Osteoblast (primary cell): ENCODE results near the gene PPY. TPM values are rescaled to one million over a fixed set of nuclear protein-coding genes. Genes with fewer than 3 reads are reported as not detected.
"Not testable (repeated sequence)": the region's sequence is repeated elsewhere in the genome, so short reads cannot be mapped to it uniquely, and the experiment has no call there.

Experiments
- DNase-seq: peaks from one replicate; pipeline ENCODE4 v3.0.0; 2011; ENCODE audit warnings: low spot score, mixed read lengths; ENCODE audit not compliant: insufficient read length; ENCODE audit errors: missing footprints
- H2AFZ ChIP-seq: 2 replicates; pipeline ENCODE4 v1.6.0; 2011; ENCODE audit warnings: mild to moderate bottlenecking, low read length
- H3K27ac ChIP-seq: 2 replicates; pipeline ENCODE4 v1.5.1; 2011; ENCODE audit warnings: mild to moderate bottlenecking, low read depth, low read length, moderate library complexity
- H3K27me3 ChIP-seq: 2 replicates; pipeline ENCODE4 v1.6.0; 2012; ENCODE audit warnings: mild to moderate bottlenecking, control low read depth, inconsistent platforms, low read length, moderate library complexity; ENCODE audit not compliant: insufficient read depth
- H3K36me3 ChIP-seq: 2 replicates; pipeline ENCODE4 v1.5.1; 2011; ENCODE audit warnings: mild to moderate bottlenecking, low read length, control low read depth, moderate library complexity; ENCODE audit not compliant: insufficient read depth
- H3K4me1 ChIP-seq: 2 replicates; pipeline ENCODE4 v1.5.1; 2011; ENCODE audit warnings: mild to moderate bottlenecking, low read length, control low read depth, moderate library complexity; ENCODE audit not compliant: insufficient read depth
- H3K4me2 ChIP-seq: 2 replicates; pipeline ENCODE4 v1.6.0; 2011; ENCODE audit warnings: mild to moderate bottlenecking, low read length; ENCODE audit not compliant: insufficient read depth
- H3K4me3 ChIP-seq: fragments of 200-600 bp; sonication (generic); 3 replicates; pipeline ENCODE4 v1.5.1; 2012; ENCODE audit warnings: mild to moderate bottlenecking, low read length, inconsistent platforms; ENCODE audit not compliant: insufficient read depth
- H3K79me2 ChIP-seq: 2 replicates; pipeline ENCODE4 v1.6.0; 2012; ENCODE audit warnings: mild to moderate bottlenecking, low read length, control low read depth, inconsistent platforms; ENCODE audit not compliant: insufficient read depth
- H3K9me3 ChIP-seq: 2 replicates; pipeline ENCODE4 v1.5.1; 2011; ENCODE audit warnings: low read depth, low read length, control low read depth
- H4K20me1 ChIP-seq: 2 replicates; pipeline ENCODE4 v1.6.0; 2012; ENCODE audit warnings: mild to moderate bottlenecking, low read length, control low read depth; ENCODE audit not compliant: insufficient read depth
- total RNA-seq: library from RNA; depleted of rRNA; stranded (reverse); fragments of >200 nt; gene quantifications from 2 replicates; pipeline ENCODE4 v1.2.3, GENCODE V29; 2012
- TF ChIP-seq, protein P1 (sequence below): IDR thresholded peaks from 2 replicates; pipeline ENCODE4 v1.5.1; 2011; ENCODE audit warnings: mild to moderate bottlenecking, low read depth, low read length, moderate library complexity; ENCODE audit errors: extremely low read depth

Gene PPY
- total RNA-seq, 1 donor, result not detected

DNA sequence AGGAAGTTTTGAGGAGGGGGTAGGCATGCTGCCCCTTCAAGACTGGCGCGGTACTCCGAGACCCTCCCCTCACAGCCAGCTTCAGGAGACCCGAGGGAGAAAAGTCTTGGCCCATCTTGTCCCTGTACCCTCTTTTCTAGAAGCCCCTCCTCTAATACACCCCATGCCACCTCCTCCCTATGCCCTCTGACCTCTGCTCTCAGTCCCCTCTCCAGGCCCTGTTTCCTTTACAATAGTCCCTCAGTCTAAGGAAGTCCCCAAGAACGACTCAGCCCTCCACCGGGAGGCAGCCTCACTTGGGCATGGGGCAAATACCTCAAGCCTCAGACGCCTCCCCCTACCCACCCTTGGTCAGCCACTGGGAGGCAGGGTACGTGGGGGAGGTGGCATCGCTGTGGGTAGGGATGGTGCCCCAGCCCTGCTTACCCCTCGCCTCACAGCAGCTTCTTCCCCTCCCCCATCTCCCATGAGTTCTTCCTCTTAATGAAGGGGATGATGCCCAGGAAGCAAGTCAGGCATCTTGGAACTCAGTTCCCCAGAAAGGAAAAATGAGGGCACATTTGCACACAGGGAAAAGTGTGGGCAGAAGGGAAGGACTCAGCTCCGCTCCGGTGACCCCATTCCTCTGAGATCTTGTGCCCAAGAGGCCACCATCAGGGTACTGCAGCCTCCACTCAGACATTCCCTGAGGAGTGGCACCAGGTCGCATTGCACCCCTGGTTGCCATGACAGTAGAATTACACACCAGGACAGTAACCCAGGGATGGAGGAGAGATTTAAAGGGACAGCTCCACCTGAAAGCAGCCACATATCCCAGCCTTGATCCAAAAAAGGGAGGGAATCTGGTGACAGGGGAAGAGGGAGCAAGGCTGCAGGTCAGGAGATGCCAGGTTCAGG, 41.2 kb downstream of the PPY start:
- H3K27ac ChIP-seq, result no peak overlapping the region
- H3K79me2 ChIP-seq, result no peaks in the 10 kb centered on the region
- H3K9me3 ChIP-seq, result no peaks in the 10 kb centered on the region
- DNase-seq, result peak; percentile 35
- H2AFZ ChIP-seq, result peak overlapping the region; percentile 70
- no peaks in the 10 kb centered on the region for H3K36me3 ChIP-seq
- TF ChIP-seq, protein P1, sequence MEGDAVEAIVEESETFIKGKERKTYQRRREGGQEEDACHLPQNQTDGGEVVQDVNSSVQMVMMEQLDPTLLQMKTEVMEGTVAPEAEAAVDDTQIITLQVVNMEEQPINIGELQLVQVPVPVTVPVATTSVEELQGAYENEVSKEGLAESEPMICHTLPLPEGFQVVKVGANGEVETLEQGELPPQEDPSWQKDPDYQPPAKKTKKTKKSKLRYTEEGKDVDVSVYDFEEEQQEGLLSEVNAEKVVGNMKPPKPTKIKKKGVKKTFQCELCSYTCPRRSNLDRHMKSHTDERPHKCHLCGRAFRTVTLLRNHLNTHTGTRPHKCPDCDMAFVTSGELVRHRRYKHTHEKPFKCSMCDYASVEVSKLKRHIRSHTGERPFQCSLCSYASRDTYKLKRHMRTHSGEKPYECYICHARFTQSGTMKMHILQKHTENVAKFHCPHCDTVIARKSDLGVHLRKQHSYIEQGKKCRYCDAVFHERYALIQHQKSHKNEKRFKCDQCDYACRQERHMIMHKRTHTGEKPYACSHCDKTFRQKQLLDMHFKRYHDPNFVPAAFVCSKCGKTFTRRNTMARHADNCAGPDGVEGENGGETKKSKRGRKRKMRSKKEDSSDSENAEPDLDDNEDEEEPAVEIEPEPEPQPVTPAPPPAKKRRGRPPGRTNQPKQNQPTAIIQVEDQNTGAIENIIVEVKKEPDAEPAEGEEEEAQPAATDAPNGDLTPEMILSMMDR, result no peak
- peak overlapping the region; percentile 70 for H3K4me3 ChIP-seq
- H4K20me1 ChIP-seq, result no peaks in the 10 kb centered on the region
- H3K4me1 ChIP-seq, result peaks cover 10% of the 10 kb centered on the region
- H3K27me3 ChIP-seq, result peaks cover 12% of the 10 kb centered on the region
- peak overlapping the region; percentile 88 for H3K4me2 ChIP-seq

DNA sequence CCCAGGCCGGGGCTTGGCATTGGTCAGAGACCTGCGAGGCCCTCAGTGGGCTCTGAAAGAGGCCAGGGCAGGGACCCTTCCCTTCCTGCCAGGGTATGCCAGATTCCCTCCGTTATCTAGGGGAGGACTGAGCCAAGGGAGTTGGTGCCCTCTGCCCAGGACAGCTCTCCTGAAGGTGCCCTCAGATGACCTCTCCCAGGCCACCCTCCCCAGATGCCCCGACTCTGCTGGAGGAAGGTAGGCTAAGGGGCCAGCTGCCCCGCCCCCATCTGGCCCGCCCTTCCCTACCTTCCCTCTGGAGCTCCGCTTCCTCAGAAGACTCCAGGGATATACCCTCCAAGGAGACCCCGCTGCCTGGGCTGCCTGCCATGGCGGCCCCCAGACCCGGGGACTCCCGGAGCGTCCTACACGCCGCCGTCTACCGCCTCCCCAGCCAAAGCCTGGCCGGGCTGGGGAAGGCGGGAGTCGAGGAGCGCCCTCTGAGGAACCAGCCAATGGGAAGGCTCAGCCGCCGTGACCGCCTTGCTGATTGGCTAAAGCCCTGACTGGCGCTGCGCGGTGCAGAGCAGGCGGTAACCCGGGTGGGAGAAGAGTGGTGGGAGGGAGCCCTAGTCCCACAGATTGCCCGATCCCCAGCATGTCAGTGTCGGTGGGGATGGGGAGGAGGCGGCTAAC, 42.0 kb downstream of the PPY start:
- TF ChIP-seq, protein P1, result no peak
- H3K4me2 ChIP-seq, result peak overlapping the region; percentile 88
- H4K20me1 ChIP-seq, result no peaks in the 10 kb centered on the region
- H3K27me3 ChIP-seq, result peaks cover 5% of the 10 kb centered on the region
- no peaks in the 10 kb centered on the region for H3K36me3 ChIP-seq
- no peaks in the 10 kb centered on the region for H3K9me3 ChIP-seq
- H3K27ac ChIP-seq, result no peak overlapping the region
- DNase-seq, result peak; percentile 100
- H3K79me2 ChIP-seq, result no peaks in the 10 kb centered on the region
- H3K4me1 ChIP-seq, result peaks cover 9% of the 10 kb centered on the region
- H3K4me3 ChIP-seq, result peak overlapping the region; percentile 70
- peak overlapping the region; percentile 70 for H2AFZ ChIP-seq

DNA sequence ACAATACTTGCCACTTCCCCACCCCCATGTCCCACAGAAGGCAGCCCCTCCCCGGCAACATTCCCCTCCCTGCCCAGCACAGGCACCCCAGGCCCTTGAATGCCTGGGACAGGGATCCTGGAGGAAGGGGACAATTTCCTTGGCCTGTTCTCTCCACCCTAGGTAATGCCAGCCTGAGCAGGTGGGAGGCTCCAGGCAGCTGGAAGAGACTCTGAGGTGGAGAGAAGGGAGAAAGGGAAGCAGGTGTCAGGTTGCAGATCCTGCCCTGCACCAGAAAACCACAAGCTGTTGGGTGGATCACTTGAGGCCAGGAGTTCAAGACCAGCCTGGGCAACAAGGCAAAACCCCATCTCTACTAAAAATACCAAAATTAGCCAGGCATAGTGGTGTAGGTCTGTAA, 43.8 kb downstream of the PPY start:
- H3K27me3 ChIP-seq, result peaks cover 3% of the 10 kb centered on the region
- no peak overlapping the region for H3K4me3 ChIP-seq
- no peak overlapping the region for H2AFZ ChIP-seq
- H3K27ac ChIP-seq, result no peak overlapping the region
- DNase-seq, result no peak
- TF ChIP-seq, protein P1, result no peak
- peaks cover 9% of the 10 kb centered on the region for H3K4me1 ChIP-seq
- no peaks in the 10 kb centered on the region for H3K9me3 ChIP-seq
- H4K20me1 ChIP-seq, result no peaks in the 10 kb centered on the region
- no peaks in the 10 kb centered on the region for H3K36me3 ChIP-seq
- H3K79me2 ChIP-seq, result no peaks in the 10 kb centered on the region
- no peak overlapping the region for H3K4me2 ChIP-seq

DNA sequence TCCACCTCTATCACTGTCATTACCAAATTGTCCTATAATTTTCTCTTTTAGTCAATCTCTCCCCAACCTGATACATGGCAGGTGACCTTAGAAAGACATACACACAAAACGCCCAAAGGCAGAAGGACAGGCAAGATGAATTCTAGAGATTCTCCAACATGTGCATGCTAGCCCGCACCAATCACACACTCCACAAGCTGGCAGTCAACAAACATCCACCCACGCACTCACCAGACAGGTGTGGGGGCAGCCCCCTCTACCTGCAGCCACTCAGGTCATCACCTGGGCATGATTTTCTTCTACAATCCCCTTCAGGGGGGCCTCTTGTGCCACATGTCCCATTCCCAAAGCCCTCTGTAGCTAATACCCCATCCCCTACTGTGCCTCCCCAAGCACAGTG, 44.4 kb downstream of the PPY start:
- no peak overlapping the region for H3K4me3 ChIP-seq
- no peak overlapping the region for H3K4me2 ChIP-seq
- DNase-seq, result no peak
- no peak overlapping the region for H2AFZ ChIP-seq
- peaks cover 9% of the 10 kb centered on the region for H3K4me1 ChIP-seq
- H3K79me2 ChIP-seq, result no peaks in the 10 kb centered on the region
- no peaks in the 10 kb centered on the region for H3K9me3 ChIP-seq
- H4K20me1 ChIP-seq, result no peaks in the 10 kb centered on the region
- peaks cover 3% of the 10 kb centered on the region for H3K27me3 ChIP-seq
- no peak overlapping the region for H3K27ac ChIP-seq
- TF ChIP-seq, protein P1, result no peak
- H3K36me3 ChIP-seq, result no peaks in the 10 kb centered on the region

DNA sequence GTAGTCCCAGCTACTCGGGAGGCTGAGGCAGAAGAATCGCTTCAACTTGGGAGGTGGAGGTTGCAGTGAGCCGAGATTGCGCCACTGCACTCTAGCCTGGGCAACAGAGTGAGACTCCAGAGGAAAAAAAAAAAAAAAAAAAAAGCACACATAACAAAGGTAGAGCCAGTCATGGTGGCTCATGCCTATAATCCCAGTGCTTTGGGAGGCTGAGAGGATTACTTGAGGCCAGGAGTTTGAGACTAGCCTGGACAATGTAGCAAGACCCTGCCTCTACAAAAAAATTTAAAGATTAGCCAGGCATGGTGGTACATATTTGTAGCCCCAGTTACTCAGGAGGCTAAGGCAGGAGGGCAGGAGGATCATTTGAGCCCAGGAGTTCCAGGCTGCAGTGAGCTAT, 47.8 kb downstream of the PPY start:
- not testable (repeated sequence) for H3K36me3 ChIP-seq, H3K4me2 ChIP-seq, H2AFZ ChIP-seq, H3K27me3 ChIP-seq, H3K4me3 ChIP-seq, DNase-seq, H3K27ac ChIP-seq, H3K4me1 ChIP-seq, H3K79me2 ChIP-seq, H3K9me3 ChIP-seq, H4K20me1 ChIP-seq
